Liver (tissue), 9 donors: ENCODE measurements around the gene CMIP. TPM values are rescaled to one million over a fixed set of nuclear protein-coding genes. Genes with fewer than 3 reads are reported as not detected.

Source experiments
- DNase-seq: peaks from one replicate; pipeline ENCODE4 v3.0.0-alpha.2; 2017; ENCODE audit warnings: low spot score
- H3K27ac ChIP-seq, 2 donors: one replicate each; pipeline ENCODE4 v1.7.0; 2013; ENCODE audit warnings: inconsistent platforms in 2 of 2, low read length in 2 of 2, control low read depth in 1 of 2, low read depth in 1 of 2, mild to moderate bottlenecking in 1 of 2
- H3K27me3 ChIP-seq, 4 donors: one replicate each; pipeline versions ENCODE4 v1.6.1 to v1.7.0; 2013; ENCODE audit warnings: low read length in 3 of 4, inconsistent platforms in 1 of 4, mild to moderate bottlenecking in 1 of 4, moderate library complexity in 1 of 4; ENCODE audit not compliant: control insufficient read depth in 4 of 4, insufficient read depth in 4 of 4
- H3K36me3 ChIP-seq, 4 donors: one replicate each; pipeline versions ENCODE4 v1.6.1 to v1.7.0; 2013; ENCODE audit warnings: low read length in 3 of 4, mild to moderate bottlenecking in 3 of 4, low read depth in 1 of 4, moderate library complexity in 1 of 4; ENCODE audit not compliant: control insufficient read depth in 4 of 4, insufficient read depth in 3 of 4
- H3K4me1 ChIP-seq, 4 donors: one replicate each; pipeline versions ENCODE4 v1.6.1 to v1.7.0; 2013; ENCODE audit warnings: low read length in 3 of 4, mild to moderate bottlenecking in 3 of 4, moderate library complexity in 1 of 4; ENCODE audit not compliant: control insufficient read depth in 4 of 4, insufficient read depth in 4 of 4
- H3K4me3 ChIP-seq, 3 donors: one replicate each; pipeline versions ENCODE4 v1.6.1 to v1.7.0; 2013; ENCODE audit warnings: low read length in 3 of 3, control low read depth in 1 of 3, low read depth in 1 of 3, mild to moderate bottlenecking in 1 of 3
- H3K9ac ChIP-seq, 2 donors: one replicate each; pipeline ENCODE4 v1.7.0; 2013; ENCODE audit warnings: low read length in 2 of 2, mild to moderate bottlenecking in 2 of 2, moderate library complexity in 2 of 2, control low read depth in 1 of 2, low read depth in 1 of 2
- H3K9me3 ChIP-seq, 4 donors: one replicate each; pipeline versions ENCODE4 v1.6.1 to v1.7.0; 2013; ENCODE audit warnings: low read length in 3 of 4; ENCODE audit not compliant: control insufficient read depth in 4 of 4
- ATF3 ChIP-seq: IDR thresholded peaks from 2 replicates; pipeline ENCODE4 v1.6.1; 2016; ENCODE audit warnings: antibody characterized with exemption
- EGR1 ChIP-seq, 2 donors: IDR thresholded peaks; 2 replicates each; pipeline ENCODE4 v1.6.1; 2016 to 2018; ENCODE audit warnings: antibody characterized with exemption in 2 of 2, low read depth in 2 of 2
- FOXA1 ChIP-seq: IDR thresholded peaks from 2 replicates; pipeline ENCODE4 v1.6.1; 2016; ENCODE audit warnings: antibody characterized with exemption
- FOXA2 ChIP-seq: IDR thresholded peaks from 2 replicates; pipeline ENCODE4 v1.6.1; 2016; ENCODE audit warnings: antibody characterized with exemption
- HNF4A ChIP-seq, 2 donors: conservative IDR thresholded peaks; 2 replicates each; pipeline ENCODE4 v1.6.1; 2016; ENCODE audit warnings: antibody characterized with exemption in 2 of 2, mild to moderate bottlenecking in 2 of 2
- JUND ChIP-seq, 2 donors: IDR thresholded peaks; 2 replicates each; pipeline ENCODE4 v1.6.1; 2016; ENCODE audit warnings: antibody characterized with exemption in 2 of 2
- MAX ChIP-seq: IDR thresholded peaks from 2 replicates; pipeline ENCODE4 v1.6.1; 2016; ENCODE audit warnings: antibody characterized with exemption
- RAD21 ChIP-seq, 2 donors: IDR thresholded peaks; 2 replicates each; pipeline ENCODE4 v1.6.1; 2016; ENCODE audit warnings: antibody characterized with exemption in 2 of 2, mild to moderate bottlenecking in 2 of 2
- REST ChIP-seq: IDR thresholded peaks from 2 replicates; pipeline ENCODE4 v1.6.1; 2016; ENCODE audit warnings: antibody characterized with exemption, mild to moderate bottlenecking
- RXRA ChIP-seq, 2 donors: IDR thresholded peaks; 2 replicates each; pipeline ENCODE4 v1.6.1; 2017 to 2018; ENCODE audit warnings: antibody characterized with exemption in 2 of 2, mild to moderate bottlenecking in 1 of 2
- SP1 ChIP-seq: IDR thresholded peaks from 2 replicates; pipeline ENCODE4 v1.6.1; 2018; ENCODE audit warnings: antibody characterized with exemption, mild to moderate bottlenecking
- ZBTB33 ChIP-seq: IDR thresholded peaks from 2 replicates; pipeline ENCODE4 v1.6.1; 2016; ENCODE audit warnings: antibody characterized with exemption
- WGBS: extraction: QIAGEN DNeasy Blood & Tissue Kit; methylation state at CpG from one replicate; pipeline ENCODE4 v1.1.7; 2013; 5-methylcytosine and 5-hydroxymethylcytosine counted together
- polyA plus RNA-seq, 2 donors: library from polyadenylated mRNA; stranded (reverse) in 1 of 2; unstranded in 1 of 2; fragments of 200-250 nt in 1 of 2; fragments of >200 nt in 1 of 2; fragmentation: Nextera tagmentation in 1 of 2; extraction: Ambion mirVana in 1 of 2; gene quantifications; one replicate each; pipeline versions ENCODE4 v1.2.1 to v1.2.3, GENCODE V29; 2013 to 2015
- total RNA-seq, 2 donors: library from RNA; depleted of rRNA; stranded (reverse); fragments of >200 nt; gene quantifications; one replicate each; pipeline ENCODE4 v1.2.3, GENCODE V29; 2014
- donor health status: healthy.
- donor health status: healthy.
- donor health status: healthy.
- donor health status: healthy.
- donor health status: healthy.

CMIP gene
- total and polyA plus RNA-seq, 4 donors, result 1.7 to 15.6 (median 10.1) TPM

- H3K27ac ChIP-seq, result no peak overlapping the region
- no peaks in the 10 kb centered on the region for H3K27me3 ChIP-seq
- 87% methylated on average over 13 of the region's 13 CpGs for WGBS
- H3K36me3 ChIP-seq, result no peaks in the 10 kb centered on the region
- H3K4me3 ChIP-seq, result no peak overlapping the region
- no peak for TF ChIP-seq EGR1 (IDR thresholded peaks at IDR 0.05; ENCODE audit: low read depth in 2 of 2)
- TF ChIP-seq JUND (IDR thresholded peaks at IDR 0.05), result peak; percentile 20 to 40
- no peaks in the 10 kb centered on the region for H3K9me3 ChIP-seq
- H3K9ac ChIP-seq, result no peak overlapping the region
- peaks cover 18 to 49% (median 37%) of the 10 kb centered on the region in 4 donors for H3K4me1 ChIP-seq
- DNase-seq, result no peak
Measured at GRCh38 chr16:81556715-81557284, 112.2 kb downstream of the CMIP start.

GRCh38 chr16:81558077-81558443 is 113.5 kb downstream of the CMIP start:
- no peak for DNase-seq
- TF ChIP-seq MAX (no peak), FOXA2 (no peak), ATF3 (no peak), FOXA1 (no peak), ZBTB33 (no peak), REST (no peak), JUND (IDR thresholded peaks at IDR 0.05) (no peak), SP1 (no peak), RAD21 (IDR thresholded peaks at IDR 0.05) (no peak), RXRA (IDR thresholded peaks at IDR 0.05) (no peak), HNF4A (conservative IDR thresholded peaks at IDR 0.05) (no peak)
- WGBS, result 85% methylated on average over 15 of the region's 15 CpGs

More at GRCh38 chr16:81558077-81558443, 113.5 kb downstream of the CMIP start:
- Histone ChIP-seq H3K9me3 (no peaks in the 10 kb centered on the region), H3K4me1 (peaks cover 10 to 36% (median 24%) of the 10 kb centered on the region in 4 donors), H3K27me3 (no peaks in the 10 kb centered on the region), H3K4me3 (no peak overlapping the region), H3K36me3 (no peaks in the 10 kb centered on the region), H3K27ac (no peak overlapping the region), H3K9ac (no peak overlapping the region)
